HCT116 (cell line): ENCODE measurements around the gene MIF4GD. TPM values are rescaled to one million over a fixed set of nuclear protein-coding genes. Genes with fewer than 3 reads are reported as not detected.
A peak's percentile ranks its signal among the peaks of the same experiment; 100 is the strongest.

Source experiments
- ATAC-seq: fragments of 200-7000 bp; cut with Tn5 transposase; 2 replicates; pipeline ENCODE4 v1.9.1; 2020; ENCODE audit warnings: mild to moderate bottlenecking, moderate library complexity
- BruUV-seq: library from RNA; stranded (reverse); fragments of 400-500 nt; replicated peaks from 2 replicates; lab custom pipeline; 2021; lab: Mats Ljungman, UMichigan
- CTCF ChIA-PET: fragments of 300-600 bp; sonication (Branson Sonifier 250); formaldehyde crosslinking; loops from one replicate; lab custom pipeline; 2021; ENCODE audit warnings: antibody characterized with exemption; lab: Charles Lee
- POLR2A ChIA-PET: fragments of 300-600, 350-600 bp; sonication (Branson Sonifier 250); formaldehyde crosslinking; loops from one replicate; lab custom pipeline; 2021; ENCODE audit warnings: antibody characterized with exemption; lab: Charles Lee
- RAD21 ChIA-PET, 2 experiments: fragments of 300-600 bp; sonication (Branson Sonifier 250); formaldehyde crosslinking; loops; one replicate each; lab custom pipeline; 2023; ENCODE audit warnings: low total read pairs in 2 of 2; ENCODE audit not compliant: uncharacterized antibody in 2 of 2, unreplicated experiment in 2 of 2, low non-redundant PET in 1 of 2; lab: Charles Lee
- DNase-seq: peaks from one replicate; pipeline ENCODE4 v3.0.0-alpha.2; 2010; ENCODE audit warnings: low read depth, low spot score
- H2AFZ ChIP-seq: fragments of 200-600 bp; shearing (Covaris generic), sonication (generic); 2 replicates; pipeline ENCODE4 v1.6.1; 2017; ENCODE audit warnings: low read depth, mixed run types, mixed read lengths, antibody characterized with exemption, low read length; ENCODE audit not compliant: poor library complexity, severe bottlenecking
- H3K27ac ChIP-seq: 2 replicates; pipeline ENCODE4 v1.5.1; 2012; ENCODE audit warnings: low read depth, low read length
- H3K27me3 ChIP-seq: fragments of 200-600 bp; sonication (generic); 2 replicates; pipeline ENCODE4 v1.6.1; 2016; ENCODE audit warnings: mixed run types, low read length, mixed read lengths; ENCODE audit not compliant: insufficient read depth
- H3K36me3 ChIP-seq, 2 experiments: fragments of 200-500 bp in 1 of 2; fragments of 200-600 bp in 1 of 2; sonication (Bioruptor generic) in 1 of 2; sonication (generic) in 1 of 2; 2 replicates each; pipeline versions ENCODE4 v1.5.1 to v1.6.1; 2014 to 2016; ENCODE audit warnings: low read length in 2 of 2, inconsistent platforms in 1 of 2, mixed read lengths in 1 of 2, mixed run types in 1 of 2; ENCODE audit not compliant: insufficient read depth in 2 of 2, control insufficient read depth in 1 of 2
- H3K4me1 ChIP-seq, 2 experiments: fragments of 200-600 bp in 1 of 2; sonication (generic) in 1 of 2; 2 replicates each; pipeline versions ENCODE4 v1.5.1 to v1.6.1; 2012 to 2017; ENCODE audit warnings: low read length in 2 of 2, inconsistent platforms in 1 of 2, mild to moderate bottlenecking in 1 of 2, mixed read lengths in 1 of 2, mixed run types in 1 of 2, moderate library complexity in 1 of 2; ENCODE audit not compliant: insufficient read depth in 2 of 2, control insufficient read depth in 1 of 2
- H3K4me2 ChIP-seq: fragments of 200-600 bp; sonication (generic); 2 replicates; pipeline ENCODE4 v1.6.1; 2017; ENCODE audit warnings: mixed run types, low read length, mixed read lengths
- H3K4me3 ChIP-seq, 2 experiments: fragments of 200-600 bp in 1 of 2; sonication (generic) in 1 of 2; replicated peaks in 1 of 2; 2 replicates each; pipeline ENCODE4 v1.5.1; 2011 to 2016; ENCODE audit warnings: low read length in 2 of 2, control low read depth in 1 of 2, low read depth in 1 of 2, mild to moderate bottlenecking in 1 of 2, mixed read lengths in 1 of 2, mixed run types in 1 of 2
- H3K79me2 ChIP-seq: fragments of 200-600 bp; sonication (generic); 2 replicates; pipeline ENCODE4 v1.6.1; 2017; ENCODE audit warnings: mild to moderate bottlenecking, mixed run types, low read length, moderate library complexity, mixed read lengths; ENCODE audit not compliant: insufficient read depth
- H3K9ac ChIP-seq: fragments of 200-600 bp; sonication (generic); 2 replicates; pipeline ENCODE4 v1.6.1; 2016; ENCODE audit warnings: low read length, mixed read lengths
- H3K9me2 ChIP-seq: fragments of 200-600 bp; sonication (generic), shearing (Covaris generic); 2 replicates; pipeline ENCODE4 v1.6.1; 2017; ENCODE audit warnings: mixed run types, mild to moderate bottlenecking, moderate library complexity; ENCODE audit not compliant: insufficient read depth
- H3K9me3 ChIP-seq, 2 experiments: fragments of 200-500 bp in 1 of 2; fragments of 200-600 bp in 1 of 2; sonication (Bioruptor generic) in 1 of 2; sonication (generic) in 1 of 2; 2 replicates each; pipeline ENCODE4 v1.6.1; 2014 to 2017; ENCODE audit warnings: low read length in 2 of 2, mixed read lengths in 2 of 2, inconsistent platforms in 1 of 2, low read depth in 1 of 2, mild to moderate bottlenecking in 1 of 2, mixed run types in 1 of 2, moderate library complexity in 1 of 2; ENCODE audit not compliant: control insufficient read depth in 1 of 2, insufficient read depth in 1 of 2
- H4K20me1 ChIP-seq: fragments of 200-600 bp; sonication (generic), shearing (Covaris generic); 2 replicates; pipeline ENCODE4 v1.6.1; 2017; ENCODE audit warnings: mixed run types, mild to moderate bottlenecking, moderate library complexity; ENCODE audit not compliant: insufficient read depth
- CEBPB ChIP-seq: IDR thresholded peaks from 2 replicates; pipeline ENCODE4 v1.6.1; 2012; ENCODE audit warnings: low read depth
- EGR1 ChIP-seq: IDR thresholded peaks from 2 replicates; pipeline ENCODE4 v1.6.1; 2012; ENCODE audit warnings: low read depth
- ELF1 ChIP-seq: IDR thresholded peaks from 2 replicates; pipeline ENCODE4 v1.6.1; 2012; ENCODE audit warnings: low read depth, borderline replicate concordance
- EZH2phosphoT487 ChIP-seq: fragments of 200-600 bp; IDR thresholded peaks from 2 replicates; pipeline ENCODE4 v1.6.1; 2018; ENCODE audit warnings: antibody characterized with exemption, borderline replicate concordance
- JUND ChIP-seq: IDR thresholded peaks from 2 replicates; pipeline ENCODE4 v1.6.1; 2012
- SIN3A ChIP-seq: IDR thresholded peaks from 2 replicates; pipeline ENCODE4 v1.6.1; 2012; ENCODE audit warnings: low read depth
- SP1 ChIP-seq: IDR thresholded peaks from 2 replicates; pipeline ENCODE4 v1.6.1; 2012; ENCODE audit warnings: low read depth
- SRF ChIP-seq: IDR thresholded peaks from 2 replicates; pipeline ENCODE4 v1.6.1; 2012; ENCODE audit warnings: low read depth
- YY1 ChIP-seq: IDR thresholded peaks from 2 replicates; pipeline ENCODE4 v1.6.1; 2011; ENCODE audit warnings: low read length, low read depth, moderate library complexity, mild to moderate bottlenecking; ENCODE audit not compliant: insufficient replicate concordance; ENCODE audit errors: extremely low read depth
- ZFX ChIP-seq: fragments of 450-650 bp; IDR thresholded peaks from 2 replicates; pipeline ENCODE4 v1.6.1; 2017
- ZNF274 ChIP-seq: fragments of 200-500 bp; sonication (Bioruptor generic); IDR thresholded peaks from 2 replicates; pipeline ENCODE4 v1.6.1; 2014; ENCODE audit warnings: mild to moderate bottlenecking, low read depth, low read length, inconsistent platforms
- intact Hi-C: fragments of 100-400 bp; cut with micrococcal nuclease; formaldehyde crosslinking; loops from 2 replicates; pipeline ENCODE4 v1.10.0; 2022
- total RNA-seq: library from RNA; stranded (reverse); gene quantifications from one replicate; pipeline ENCODE4 v1.2.1, GENCODE V29; 2021; ENCODE audit not compliant: unreplicated experiment
- TF ChIP-seq, protein P1 (sequence below): IDR thresholded peaks from 2 replicates; pipeline ENCODE4 v1.6.1; 2012
- TF ChIP-seq, protein P2 (sequence below), 3 experiments: fragments of 200-600 bp in 1 of 3; sonication (generic) in 1 of 3; IDR thresholded peaks in 2 of 3; conservative IDR thresholded peaks in 1 of 3; 2 replicates each; pipeline ENCODE4 v1.5.1; 2012 to 2017; ENCODE audit warnings: low read depth in 2 of 3, low read length in 2 of 3, antibody characterized with exemption in 1 of 3, borderline replicate concordance in 1 of 3, control low read depth in 1 of 3, mild to moderate bottlenecking in 1 of 3, mixed read lengths in 1 of 3, mixed run types in 1 of 3, moderate library complexity in 1 of 3; ENCODE audit not compliant: insufficient read depth in 1 of 3
- TF ChIP-seq, protein P3 (sequence below): IDR thresholded peaks from 2 replicates; pipeline ENCODE4 v1.6.1; 2012

MIF4GD gene
- total RNA-seq, 1 experiment from 2014 or later: 35.2 TPM

DNA sequence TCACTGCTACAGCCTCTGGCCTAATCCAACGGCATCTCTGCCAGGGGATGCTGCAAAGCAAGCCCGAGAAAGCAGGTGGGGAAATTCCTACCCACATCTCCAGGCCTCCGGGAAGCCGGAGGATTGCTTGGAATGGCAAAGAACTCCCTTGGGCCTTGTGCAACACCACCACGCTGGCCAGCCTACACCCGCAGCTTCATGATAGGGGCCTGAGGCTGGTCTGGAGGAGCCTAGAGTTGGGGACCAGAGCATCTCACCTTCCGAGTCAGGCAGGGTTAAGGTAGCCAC is 29.9 kb downstream of the MIF4GD start:
- Histone ChIP-seq H3K79me2 (no peaks in the 10 kb centered on the region), H3K27ac (peak overlapping the region; percentile 40; the same call in 1 of the 2 replicates), H3K27me3 (no peaks in the 10 kb centered on the region), H3K9me2 (no peaks in the 10 kb centered on the region), H3K9ac (no peak overlapping the region), H2AFZ (no peak overlapping the region), H3K4me2 (no peak overlapping the region), H3K4me1 (peaks cover 0 to 11% of the 10 kb centered on the region in 2 experiments; a peak in 1 of 4 replicates), H3K36me3 (peaks cover 64 to 83% of the 10 kb centered on the region in 2 experiments), H3K9me3 (no peaks in the 10 kb centered on the region), H3K4me3 (no peak overlapping the region), H4K20me1 (peaks cover 6% of the 10 kb centered on the region; the same call in 1 of the 2 replicates)
- POLR2A ChIA-PET: interaction anchor here (1.0 to 1.5 kb wide), 2 partner anchors 21 to 127 kb away, joined by 3 to 6 read pairs; partner anchors contain the start of genes GGA3 and MRPS7
- BruUV-seq: no TSS peak
- intact Hi-C loops: loop anchor here (2.0 kb wide), 1 partner anchor 164 kb away; the partner anchor contains the start of gene GRB2
- TF ChIP-seq EZH2phosphoT487 (no peak), ELF1 (no peak), ZNF274 (no peak), CEBPB (no peak), YY1 (no peak), ZFX (no peak), SRF (no peak), SIN3A (no peak), EGR1 (no peak), SP1 (no peak), JUND (no peak)
- TF ChIP-seq, protein P1, sequence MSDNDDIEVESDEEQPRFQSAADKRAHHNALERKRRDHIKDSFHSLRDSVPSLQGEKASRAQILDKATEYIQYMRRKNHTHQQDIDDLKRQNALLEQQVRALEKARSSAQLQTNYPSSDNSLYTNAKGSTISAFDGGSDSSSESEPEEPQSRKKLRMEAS: no peak
- TF ChIP-seq, protein P2, sequence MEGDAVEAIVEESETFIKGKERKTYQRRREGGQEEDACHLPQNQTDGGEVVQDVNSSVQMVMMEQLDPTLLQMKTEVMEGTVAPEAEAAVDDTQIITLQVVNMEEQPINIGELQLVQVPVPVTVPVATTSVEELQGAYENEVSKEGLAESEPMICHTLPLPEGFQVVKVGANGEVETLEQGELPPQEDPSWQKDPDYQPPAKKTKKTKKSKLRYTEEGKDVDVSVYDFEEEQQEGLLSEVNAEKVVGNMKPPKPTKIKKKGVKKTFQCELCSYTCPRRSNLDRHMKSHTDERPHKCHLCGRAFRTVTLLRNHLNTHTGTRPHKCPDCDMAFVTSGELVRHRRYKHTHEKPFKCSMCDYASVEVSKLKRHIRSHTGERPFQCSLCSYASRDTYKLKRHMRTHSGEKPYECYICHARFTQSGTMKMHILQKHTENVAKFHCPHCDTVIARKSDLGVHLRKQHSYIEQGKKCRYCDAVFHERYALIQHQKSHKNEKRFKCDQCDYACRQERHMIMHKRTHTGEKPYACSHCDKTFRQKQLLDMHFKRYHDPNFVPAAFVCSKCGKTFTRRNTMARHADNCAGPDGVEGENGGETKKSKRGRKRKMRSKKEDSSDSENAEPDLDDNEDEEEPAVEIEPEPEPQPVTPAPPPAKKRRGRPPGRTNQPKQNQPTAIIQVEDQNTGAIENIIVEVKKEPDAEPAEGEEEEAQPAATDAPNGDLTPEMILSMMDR (IDR thresholded peaks at IDR 0.05 in 2 of 3, conservative IDR thresholded peaks at IDR 0.05 in 1 of 3; ENCODE audit: borderline replicate concordance in 1 of 3, insufficient read depth in 1 of 3, low read depth in 2 of 3, low read length in 2 of 3): no peak
- TF ChIP-seq, protein P3, sequence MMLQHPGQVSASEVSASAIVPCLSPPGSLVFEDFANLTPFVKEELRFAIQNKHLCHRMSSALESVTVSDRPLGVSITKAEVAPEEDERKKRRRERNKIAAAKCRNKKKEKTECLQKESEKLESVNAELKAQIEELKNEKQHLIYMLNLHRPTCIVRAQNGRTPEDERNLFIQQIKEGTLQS: no peak
- CTCF ChIA-PET: interaction anchor here (0.8 to 3.3 kb wide), 18 partner anchors 8 to 286 kb away, joined by 3 to 30 read pairs (median 7); partner anchors contain the start of genes GGA3, GRB2, JPT1 and MIF4GD
- DNase-seq (no peak), ATAC-seq (no peak)
- RAD21 ChIA-PET: no interaction called here
